HepG2 (cell line): Measurements from ENCODE around the gene STX1B. TPM values are rescaled to one million over a fixed set of nuclear protein-coding genes. Genes with fewer than 3 reads are reported as not detected.

Experiments
- ELF3 ChIP-seq: IDR thresholded peaks from 2 replicates; pipeline ENCODE4 v1.6.1; 2016; ENCODE audit warnings: missing genetic modification reagents, missing compliant biosample characterization
- ETS1 ChIP-seq: sonication (generic); formaldehyde crosslinking; IDR thresholded peaks from 2 replicates; pipeline ENCODE4 v1.4.0; 2020; ENCODE audit warnings: missing genetic modification reagents
- GPBP1L1 ChIP-seq: sonication (generic); formaldehyde crosslinking; IDR thresholded peaks from 2 replicates; pipeline ENCODE4 v1.5.0; 2020; ENCODE audit warnings: mild to moderate bottlenecking, missing genetic modification reagents
- HINFP ChIP-seq: sonication (generic); formaldehyde crosslinking; IDR thresholded peaks from 2 replicates; pipeline ENCODE4 v1.4.0; 2020; ENCODE audit warnings: low read depth, mild to moderate bottlenecking, missing genetic modification reagents
- HMG20B ChIP-seq: conservative IDR thresholded peaks from 2 replicates; pipeline ENCODE4 v1.6.1; 2016; ENCODE audit warnings: missing genetic modification reagents, missing compliant biosample characterization
- HNF1A ChIP-seq, 2 experiments: sonication (generic) in 1 of 2; formaldehyde crosslinking in 1 of 2; IDR thresholded peaks; 2 replicates each; pipeline versions ENCODE4 v1.4.0 to v1.6.1; 2016 to 2020; ENCODE audit warnings: borderline replicate concordance in 1 of 2, low read depth in 1 of 2, mild to moderate bottlenecking in 1 of 2, missing genetic modification reagents in 1 of 2
- HOMEZ ChIP-seq: IDR thresholded peaks from 2 replicates; pipeline ENCODE4 v1.6.1; 2016; ENCODE audit warnings: low read depth
- PHF21A ChIP-seq: sonication (generic); formaldehyde crosslinking; IDR thresholded peaks from 2 replicates; pipeline ENCODE4 v1.5.0; 2020; ENCODE audit warnings: mild to moderate bottlenecking, missing genetic modification reagents
- ZBTB14 ChIP-seq: sonication (generic); formaldehyde crosslinking; IDR thresholded peaks from 2 replicates; pipeline ENCODE4 v1.4.0; 2020; ENCODE audit warnings: missing genetic modification reagents
- ZNF34 ChIP-seq: sonication (generic); formaldehyde crosslinking; IDR thresholded peaks from 2 replicates; pipeline ENCODE4 v1.4.0; 2020; ENCODE audit warnings: mild to moderate bottlenecking, missing genetic modification reagents, borderline replicate concordance
- ZNF75D ChIP-seq: sonication (generic); formaldehyde crosslinking; IDR thresholded peaks from 2 replicates; pipeline ENCODE4 v1.8.1; 2023; ENCODE audit warnings: missing genetic modification reagents, mild to moderate bottlenecking, borderline replicate concordance
- polyA plus RNA-seq, 8 experiments: library from polyadenylated mRNA; depleted of rRNA in 3 of 8; stranded (reverse) in 7 of 8; unstranded in 1 of 8; fragments of >200 nt; fragmentation: Illumina TruSeq in 4 of 8; extraction: Trizol in 4 of 8; gene quantifications; 2 replicates each; pipeline versions ENCODE4 v1.2.1 to v1.2.3, GENCODE V29; 2011 to 2016; ENCODE audit warnings: low read depth in 4 of 8, missing spikeins in 1 of 8, mixed read lengths in 1 of 8; ENCODE audit not compliant: insufficient read depth in 1 of 8
- total RNA-seq, 5 experiments: library from RNA; depleted of rRNA; stranded (reverse); fragments of >200 nt; fragmentation: Illumina TruSeq; extraction: Trizol; gene quantifications; 2 replicates each; pipeline ENCODE4 v1.2.3, GENCODE V29; 2016; ENCODE audit warnings: low read depth in 1 of 5

The STX1B gene
- total and polyA plus RNA-seq, 2 of the 13 experiments (the other 11 are each of a cell fraction or from before 2014, with no cell fraction given) = 2.1 to 3.0 TPM

- no peak; the same call in 1 of the 2 replicates for TF ChIP-seq ETS1 (CRISPR knock-in tag)
- no peak for TF ChIP-seq ZNF75D (CRISPR knock-in tag)
- TF ChIP-seq GPBP1L1 (CRISPR knock-in tag) = no peak
- peak; percentile 79 for TF ChIP-seq HINFP (CRISPR knock-in tag)
- TF ChIP-seq HNF1A (IDR thresholded peaks at IDR 0.05; ENCODE audit: low read depth) = no peak
- TF ChIP-seq HNF1A (CRISPR knock-in tag; IDR thresholded peaks at IDR 0.05; ENCODE audit: borderline replicate concordance) = peak; percentile 82; the same call in 1 of the 2 replicates
- TF ChIP-seq ZNF34 (CRISPR knock-in tag) = no peak; the same call in none of the 2 replicates
- peak; percentile 96 for TF ChIP-seq ELF3
- TF ChIP-seq PHF21A (CRISPR knock-in tag) = peak; percentile 94
- TF ChIP-seq HOMEZ (CRISPR knock-in tag) = peak; percentile 43; the same call in 1 of the 2 replicates
- TF ChIP-seq HMG20B = peak; percentile 71; the same call in 1 of the 2 replicates
- TF ChIP-seq ZBTB14 (CRISPR knock-in tag) = no peak
Observed at GRCh38 chr16:30949650-30950515, 60.6 kb downstream of the STX1B start (continued).
